HEK293T (cell line): ENCODE data around the gene FBXO21.

Experiments
- ELF4 ChIP-seq: fragments of 450-650 bp; IDR thresholded peaks from 2 replicates; pipeline ENCODE4 v1.6.1; 2017; ENCODE audit warnings: antibody characterized with exemption
- FOXA1 ChIP-seq: fragments of 450-650 bp; IDR thresholded peaks from 2 replicates; pipeline ENCODE4 v1.6.1; 2016; ENCODE audit warnings: mild to moderate bottlenecking
- PKNOX1 ChIP-seq: fragments of 450-650 bp; IDR thresholded peaks from 2 replicates; pipeline ENCODE4 v1.6.1; 2016

GRCh38 chr12:117151403-117152031, 38.8 kb downstream of the FBXO21 start:
- TF ChIP-seq ELF4 (no peak), PKNOX1 (no peak), FOXA1 (no peak)
